CD4-positive, alpha-beta T cell treated with Interleukin-4 for 4 hours (primary cell): Measurements from ENCODE around the gene ENTPD8.
"Not testable (repeated sequence)": the region's sequence is repeated elsewhere in the genome, so short reads cannot be mapped to it uniquely, and the experiment has no call there.

ENCODE experiments used
- DNase-seq: peaks from one replicate; pipeline ENCODE4 v3.0.0-alpha.2; 2020

ENTPD8 gene

DNA sequence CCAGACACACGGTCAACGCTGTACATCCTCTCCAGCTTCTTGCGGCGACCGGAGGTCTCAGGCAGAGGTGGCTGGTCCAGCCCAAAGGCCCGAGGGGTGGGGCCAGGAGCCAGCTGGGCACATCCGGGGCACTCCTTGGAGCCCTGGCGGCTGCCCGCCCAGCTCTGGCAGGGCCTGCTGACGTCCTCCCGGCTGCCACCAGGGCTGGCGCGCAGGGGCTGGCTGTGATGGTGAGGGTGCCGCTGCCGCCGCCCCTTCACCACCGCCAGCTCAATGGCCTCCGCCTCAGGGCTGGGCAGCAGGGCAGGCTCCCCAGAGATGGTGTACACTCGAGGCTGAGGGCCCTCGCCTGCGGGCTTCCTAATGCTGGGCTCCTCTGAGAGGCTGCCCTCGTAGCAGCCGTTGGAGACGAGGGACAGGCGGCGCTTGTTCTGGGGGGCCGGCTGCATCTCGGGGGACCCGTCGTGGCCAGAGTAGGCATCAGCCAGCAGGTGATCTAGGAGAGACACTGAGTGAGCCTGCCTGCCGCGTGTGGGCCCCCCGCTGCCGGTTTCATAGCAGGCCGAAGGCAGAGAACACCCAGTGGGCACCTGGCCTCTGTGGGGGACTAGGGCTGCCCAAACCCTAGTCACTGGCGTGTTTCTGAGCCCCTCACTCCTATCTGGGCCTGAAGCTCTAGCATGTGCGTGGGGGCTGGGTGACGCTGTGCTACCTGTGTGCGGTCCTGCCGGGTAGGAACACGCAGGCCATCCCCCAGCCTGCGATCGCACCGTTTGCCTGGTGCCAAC, 16.4 kb upstream of the ENTPD8 start:
- no peak for DNase-seq

- DNase-seq = no peak
These were observed 15.8 kb upstream of the ENTPD8 start for GRCh38 chr9:137456864-137457405.

DNA sequence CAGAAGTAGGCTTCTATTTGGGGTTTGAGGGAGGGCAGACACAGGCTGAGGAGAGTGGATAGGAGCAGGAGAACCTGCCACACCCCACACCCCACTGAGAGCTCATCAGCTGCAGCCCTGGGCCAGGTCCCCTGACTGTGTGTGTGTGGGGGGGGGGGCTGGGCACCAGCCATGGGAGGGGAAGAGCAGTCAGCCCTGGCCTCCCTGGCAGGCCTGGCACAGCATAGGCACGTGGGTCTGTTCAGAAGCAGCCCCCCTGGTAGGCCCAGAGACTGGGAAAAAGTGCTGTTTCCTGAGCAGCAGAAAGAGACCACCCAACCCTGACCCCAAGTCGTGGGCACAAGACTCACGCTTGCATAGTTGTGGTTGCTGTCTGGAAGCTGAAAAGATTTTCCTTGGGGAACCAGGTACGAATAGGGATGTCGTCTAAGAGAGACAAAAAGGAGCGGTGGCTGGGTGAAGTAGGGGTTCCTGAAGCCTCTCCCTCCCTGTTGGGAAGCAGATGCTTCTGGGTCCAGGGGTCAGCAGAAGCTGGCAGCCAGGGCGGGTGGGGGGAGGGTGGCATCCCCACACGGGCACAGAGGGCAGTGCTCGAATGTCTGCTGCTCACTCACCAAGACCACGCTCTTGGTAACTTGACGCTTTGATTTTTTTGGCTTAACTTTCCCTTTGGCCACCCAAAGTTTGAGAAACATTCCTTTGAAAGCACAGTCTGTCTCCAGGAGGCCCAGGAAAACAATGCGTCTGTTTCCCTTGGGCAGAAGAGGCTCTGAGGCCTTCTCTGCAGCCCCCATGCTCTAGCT, 15.1 kb upstream of the ENTPD8 start:
- DNase-seq = no peak

GRCh38 chr9:137455359-137455991, 14.3 kb upstream of the ENTPD8 start:
- no peak for DNase-seq

GRCh38 chr9:137454597-137455358, 13.6 kb upstream of the ENTPD8 start:
- DNase-seq = no peak

GRCh38 chr9:137454145-137454596, 13.0 kb upstream of the ENTPD8 start:
- no peak for DNase-seq

DNA sequence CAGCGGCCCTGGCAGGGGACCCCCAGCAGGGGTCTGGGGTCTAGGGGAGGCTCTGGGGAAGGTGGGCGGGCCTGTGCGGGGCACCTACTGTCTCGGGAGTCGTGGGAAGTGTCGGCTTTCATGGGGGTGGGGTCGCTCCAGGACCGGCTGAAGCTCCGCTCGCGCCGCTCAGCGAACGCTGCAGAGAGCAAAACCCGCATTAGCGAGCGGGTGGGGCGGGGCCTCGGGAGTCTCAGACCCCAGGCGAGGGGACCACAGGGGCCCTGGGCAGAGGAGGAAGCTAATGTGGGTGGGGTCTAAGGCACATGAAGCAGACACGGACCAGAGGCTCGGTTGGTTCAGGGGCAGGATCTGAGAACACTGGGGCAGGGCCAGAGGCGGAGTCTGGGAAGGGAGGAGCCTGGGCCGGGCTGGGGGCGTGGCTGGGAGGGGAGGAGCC, 12.5 kb upstream of the ENTPD8 start:
- DNase-seq = peak; percentile 25

DNA sequence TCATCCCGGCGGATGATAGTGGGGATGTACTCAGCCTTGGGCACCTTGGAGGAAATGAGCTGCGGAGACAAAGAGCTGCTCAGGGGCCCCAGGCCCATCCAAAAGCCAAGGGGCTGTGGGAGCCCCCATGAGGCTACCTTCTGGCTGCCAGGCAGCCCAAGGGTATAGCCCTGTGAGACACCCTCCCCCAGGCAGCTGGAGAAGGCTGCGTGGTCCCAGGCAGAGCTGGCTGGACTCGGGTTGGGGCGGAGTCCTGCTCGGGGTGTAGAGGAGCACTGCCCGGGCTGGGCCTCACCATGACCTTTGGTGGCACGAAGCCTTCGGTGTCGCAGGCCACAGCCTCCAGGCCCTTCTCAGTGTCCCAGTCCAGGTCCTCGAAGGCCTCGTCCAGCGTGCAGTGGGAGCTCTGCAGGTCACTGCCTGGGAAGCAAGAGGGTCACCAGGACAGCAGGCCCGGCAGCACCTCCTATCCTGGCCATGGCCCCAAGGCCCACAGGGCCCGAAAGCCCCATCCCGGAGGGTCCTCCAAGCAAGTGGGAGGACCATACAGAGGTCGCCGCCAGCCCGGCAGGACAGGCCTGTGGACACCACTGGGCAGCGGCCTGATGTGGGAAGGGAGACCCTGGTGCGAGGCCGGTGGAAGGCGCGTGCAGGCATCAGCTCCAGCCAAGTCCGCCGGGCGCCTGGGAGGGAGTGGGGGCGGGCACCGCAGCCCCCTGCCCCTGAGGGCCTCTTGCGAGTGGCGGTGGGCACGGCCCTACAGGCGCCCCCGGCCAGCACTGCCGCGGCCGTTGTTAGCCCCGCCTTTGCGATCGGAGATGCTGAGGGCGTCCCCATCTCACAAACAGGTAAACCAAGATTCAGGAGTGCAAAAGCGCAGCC, 11.8 kb upstream of the ENTPD8 start:
- no peak for DNase-seq

GRCh38 chr9:137452006-137452760, 11.0 kb upstream of the ENTPD8 start:
- DNase-seq = no peak

GRCh38 chr9:137451264-137452005, 10.3 kb upstream of the ENTPD8 start:
- DNase-seq = not testable (repeated sequence)

DNA sequence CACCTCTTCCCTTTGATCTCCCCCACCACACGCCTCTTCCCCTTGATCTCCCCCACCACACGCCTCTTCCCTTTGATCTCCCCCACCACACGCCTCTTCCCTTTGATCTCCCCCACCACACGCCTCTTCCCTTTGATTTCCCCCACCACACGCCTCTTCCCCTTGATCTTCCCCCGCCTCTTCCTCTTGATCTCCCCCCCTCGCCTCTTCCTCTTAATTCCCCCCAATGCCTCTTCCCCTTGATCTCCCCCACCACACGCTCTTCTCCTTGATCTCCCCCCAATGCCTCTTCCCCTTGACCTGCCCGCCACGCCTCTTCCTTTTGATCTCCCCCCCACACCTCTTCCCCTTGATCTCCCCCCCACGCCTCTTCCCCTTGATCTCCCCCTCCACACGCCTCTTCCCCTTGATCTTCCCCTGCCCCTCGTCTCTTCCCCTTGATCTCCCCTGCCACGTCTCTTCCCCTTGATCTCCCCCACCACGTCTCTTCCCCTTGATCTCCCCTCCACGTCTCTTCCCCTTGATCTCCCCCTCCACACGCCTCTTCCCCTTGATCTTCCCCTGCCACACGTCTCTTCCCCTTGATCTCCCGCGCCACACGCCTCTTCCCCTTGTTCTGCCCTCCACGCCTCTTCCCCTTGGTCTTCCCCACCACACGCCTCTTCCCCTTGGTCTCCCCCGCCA, 9.5 kb upstream of the ENTPD8 start:
- DNase-seq = peak; percentile 47

DNA sequence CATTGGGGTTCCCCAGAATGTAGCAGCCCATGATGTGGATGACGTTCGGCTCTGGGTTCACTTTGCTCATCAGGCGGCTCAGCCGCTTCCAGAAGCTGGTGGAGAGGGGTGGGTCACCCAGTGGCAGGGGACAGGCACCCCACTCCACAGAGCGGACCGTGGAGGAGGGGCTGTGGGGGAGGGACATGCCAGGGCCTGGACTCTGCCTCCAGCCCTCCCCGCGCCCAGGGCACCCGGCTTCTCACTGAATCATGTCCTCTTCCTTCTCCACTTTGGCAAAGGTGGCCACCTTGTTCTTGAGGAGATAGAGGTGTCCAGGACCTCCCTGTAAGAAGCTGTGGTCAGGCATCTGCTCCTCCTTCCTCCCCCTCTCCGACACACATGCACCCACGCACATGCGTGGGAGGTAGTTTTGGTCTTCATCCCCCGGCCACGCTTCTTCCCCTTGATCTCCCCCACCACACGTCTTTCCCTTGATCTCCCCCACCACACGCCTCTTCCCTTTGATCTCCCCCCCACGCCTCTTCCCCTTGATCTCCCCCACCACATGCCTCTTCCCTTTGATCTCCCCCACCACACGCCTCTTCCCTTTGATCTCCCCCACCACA, 8.9 kb upstream of the ENTPD8 start:
- peak; percentile 26 for DNase-seq

DNA sequence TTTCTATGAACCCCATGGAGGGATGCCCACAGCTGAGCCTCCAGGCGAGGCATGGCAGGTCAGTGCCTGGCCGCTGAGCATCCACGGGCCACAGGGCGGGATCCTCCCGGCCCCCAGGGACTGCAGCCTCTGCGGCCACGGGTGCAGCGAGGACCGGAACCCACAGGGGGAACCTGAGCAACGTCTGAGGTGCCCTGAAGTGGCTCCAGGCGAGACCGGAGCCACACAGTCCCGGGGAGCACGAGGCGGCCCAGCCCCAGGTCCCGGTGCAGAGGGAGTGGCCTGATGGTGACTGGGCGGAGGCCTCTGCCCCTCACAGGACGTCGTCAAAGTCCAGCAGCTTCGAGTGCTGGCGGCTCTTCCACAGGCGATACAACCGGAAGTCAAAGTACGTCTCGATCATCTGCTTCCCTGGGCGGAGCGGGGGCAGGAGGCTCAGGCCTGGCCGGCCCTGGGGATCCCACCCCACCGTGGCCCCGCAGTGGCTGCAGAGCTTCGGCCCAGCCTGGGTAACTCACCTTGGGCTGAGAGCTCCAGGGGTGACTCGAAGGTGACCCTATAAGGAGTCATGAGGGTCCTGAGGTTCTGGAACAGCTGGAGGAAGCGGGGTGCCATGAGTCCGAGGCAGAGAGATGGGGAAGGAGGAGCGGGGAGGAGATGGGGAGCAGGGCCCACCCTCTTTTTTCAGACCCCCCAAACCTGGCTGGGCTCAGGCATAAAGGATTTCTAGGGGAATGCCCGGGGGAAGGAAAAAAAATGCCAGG, 8.1 kb upstream of the ENTPD8 start:
- no peak for DNase-seq

- DNase-seq = no peak
These were observed 7.4 kb upstream of the ENTPD8 start for GRCh38 chr9:137448602-137448962.

DNA sequence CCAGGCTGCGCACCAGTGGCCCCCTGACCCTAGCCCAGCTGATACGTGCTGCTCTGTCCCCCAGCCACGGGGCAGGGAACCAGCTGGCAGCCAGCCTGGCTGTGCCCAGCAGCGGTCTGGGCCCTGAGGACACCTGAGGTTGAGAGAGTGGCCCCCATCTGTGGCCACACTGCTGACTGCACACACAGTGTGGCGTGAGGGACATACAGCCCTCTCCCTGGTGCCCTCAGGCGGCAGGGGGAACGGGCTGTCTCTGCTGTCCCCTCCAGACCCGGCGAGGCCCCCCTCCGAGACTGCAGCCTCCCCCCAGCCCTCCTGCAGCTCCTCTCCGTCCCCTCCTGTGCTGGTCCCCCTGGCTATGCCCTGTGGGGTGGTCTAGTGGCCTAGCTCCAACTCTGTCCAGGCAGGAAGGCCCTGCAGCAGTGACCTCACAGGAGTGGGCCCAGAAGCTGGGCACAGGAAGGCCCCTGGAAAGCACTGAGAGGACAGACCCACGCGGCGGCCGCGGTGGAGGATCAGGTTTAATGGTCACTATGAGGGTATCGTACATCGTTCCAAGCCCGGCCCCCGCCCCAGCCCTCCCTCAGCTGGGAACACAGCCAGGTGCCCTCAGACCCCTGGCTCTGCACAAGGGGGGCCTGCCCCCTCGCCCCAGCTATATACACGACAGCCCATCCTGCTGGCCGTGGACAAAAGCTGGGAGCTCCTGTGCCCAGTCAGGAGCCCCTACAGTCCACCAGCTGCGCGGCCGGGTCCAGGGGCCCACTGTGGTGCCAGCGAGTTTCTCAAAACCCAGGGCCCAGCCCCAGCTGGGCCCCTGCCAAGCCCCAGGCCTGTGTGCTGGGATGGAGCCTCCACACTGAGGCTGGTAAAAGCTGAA, 6.8 kb upstream of the ENTPD8 start:
- DNase-seq = no peak

GRCh38 chr9:137446851-137447471, 5.8 kb upstream of the ENTPD8 start:
- DNase-seq = no peak
